ENCODE measurements around the gene CHERP. TPM values are rescaled to one million over a fixed set of nuclear protein-coding genes. Genes with fewer than 3 reads are reported as not detected.

CHERP gene
- total RNA-seq, 2 experiments from 2014 or later: 47.1 to 48.2 TPM

DNA sequence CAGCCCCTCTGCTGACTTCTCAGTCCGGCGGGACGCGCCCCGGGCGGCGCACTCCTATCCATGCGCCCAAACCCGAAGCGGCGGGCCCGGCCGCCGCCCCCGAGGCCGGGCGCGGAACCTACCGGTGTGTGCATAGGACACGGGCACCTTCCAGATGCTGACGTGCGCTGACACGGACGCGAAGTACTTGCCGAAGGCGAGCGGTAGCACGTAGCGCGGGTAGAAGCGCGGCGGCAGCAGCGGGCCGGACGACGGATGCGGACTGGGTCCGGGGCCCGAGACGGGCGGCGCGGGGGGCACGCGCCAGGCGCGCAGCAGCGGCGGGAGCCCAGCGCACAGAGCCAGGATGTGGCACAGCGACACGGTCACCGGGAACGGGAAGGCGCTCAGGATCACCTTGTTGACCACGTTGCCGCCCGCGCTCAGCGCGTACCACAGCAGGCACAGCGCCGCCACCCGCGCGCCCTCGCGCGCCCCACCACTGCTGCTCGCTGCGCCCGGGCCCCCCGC lies 29.6 kb upstream of the CHERP start:
- Histone ChIP-seq H3K4me1 (ENCODE audit: insufficient read depth, low read length) (peaks cover 79% of the 10 kb centered on the region), H3K4me3 (ENCODE audit: low read length) (peak overlapping the region; percentile 58), H3K36me3 (ENCODE audit: insufficient read depth, low read length) (peaks cover 48% of the 10 kb centered on the region), H3K9me3 (ENCODE audit: control insufficient read depth in 1 of 2, insufficient read depth in 1 of 2, low read length in 2 of 2) (no peaks in the 10 kb centered on the region), H3K27ac (ENCODE audit: low read depth in 1 of 2, low read length in 2 of 2) (peak overlapping the region in 1 of 2 donors; percentile 71), H3K27me3 (ENCODE audit: control insufficient read depth in 1 of 2, insufficient read depth in 2 of 2, low read length in 2 of 2) (no peaks in the 10 kb centered on the region)
- Mint-ChIP-seq H3K9me3 (no peaks in the 10 kb centered on the region), H3K4me3 (peak overlapping the region; percentile 82), H3K36me3 (ENCODE audit: low read depth) (peaks cover 61% of the 10 kb centered on the region), H3K27ac (peak overlapping the region; percentile 90), H3K4me1 (ENCODE audit: low read depth) (peaks cover 62% of the 10 kb centered on the region), H3K27me3 (no peaks in the 10 kb centered on the region)
- ATAC-seq (ENCODE audit: poor library complexity) (peak; percentile 30), DNase-seq (peak in 6 of 14 experiments; percentile 22 to 73 (median 42))
- ChIA-PET POLR2A (interaction anchor here (0.8 to 4.0 kb wide), 8 partner anchors 10 to 1192 kb away, joined by 3 to 26 read pairs (median 12); partner anchors contain the start of genes AKAP8, MED26, SMIM7 and TMEM38A), CTCF (no interaction called here)
- TF ChIP-seq, protein P1, sequence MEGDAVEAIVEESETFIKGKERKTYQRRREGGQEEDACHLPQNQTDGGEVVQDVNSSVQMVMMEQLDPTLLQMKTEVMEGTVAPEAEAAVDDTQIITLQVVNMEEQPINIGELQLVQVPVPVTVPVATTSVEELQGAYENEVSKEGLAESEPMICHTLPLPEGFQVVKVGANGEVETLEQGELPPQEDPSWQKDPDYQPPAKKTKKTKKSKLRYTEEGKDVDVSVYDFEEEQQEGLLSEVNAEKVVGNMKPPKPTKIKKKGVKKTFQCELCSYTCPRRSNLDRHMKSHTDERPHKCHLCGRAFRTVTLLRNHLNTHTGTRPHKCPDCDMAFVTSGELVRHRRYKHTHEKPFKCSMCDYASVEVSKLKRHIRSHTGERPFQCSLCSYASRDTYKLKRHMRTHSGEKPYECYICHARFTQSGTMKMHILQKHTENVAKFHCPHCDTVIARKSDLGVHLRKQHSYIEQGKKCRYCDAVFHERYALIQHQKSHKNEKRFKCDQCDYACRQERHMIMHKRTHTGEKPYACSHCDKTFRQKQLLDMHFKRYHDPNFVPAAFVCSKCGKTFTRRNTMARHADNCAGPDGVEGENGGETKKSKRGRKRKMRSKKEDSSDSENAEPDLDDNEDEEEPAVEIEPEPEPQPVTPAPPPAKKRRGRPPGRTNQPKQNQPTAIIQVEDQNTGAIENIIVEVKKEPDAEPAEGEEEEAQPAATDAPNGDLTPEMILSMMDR (IDR thresholded peaks at IDR 0.05): no peak
- intact Hi-C loops (cut with DNase I, micrococcal nuclease): loop anchor here (1.0 kb wide), 4 partner anchors 12 to 76 kb away; partner anchors contain the start of genes C19orf44 (in 1 of the 2), CALR3 (in 1 of the 2), CHERP (in 1 of the 2) and MED26 (in 1 of the 2)

- Mint-ChIP-seq H3K4me1 (ENCODE audit: low read depth) (peaks cover 68% of the 10 kb centered on the region), H3K27ac (peak overlapping the region; percentile 82), H3K9me3 (no peaks in the 10 kb centered on the region), H3K27me3 (no peaks in the 10 kb centered on the region), H3K36me3 (ENCODE audit: low read depth) (peaks cover 63% of the 10 kb centered on the region), H3K4me3 (peak overlapping the region; percentile 82)
- peak overlapping the region; percentile 58 for H3K4me3 ChIP-seq (ENCODE audit: low read length)
- no peak for ATAC-seq (ENCODE audit: poor library complexity)
- no peaks in the 10 kb centered on the region for H3K27me3 ChIP-seq (ENCODE audit: control insufficient read depth in 1 of 2, insufficient read depth in 2 of 2, low read length in 2 of 2)
- H3K9me3 ChIP-seq (ENCODE audit: control insufficient read depth in 1 of 2, insufficient read depth in 1 of 2, low read length in 2 of 2): no peaks in the 10 kb centered on the region
- peaks cover 85% of the 10 kb centered on the region for H3K4me1 ChIP-seq (ENCODE audit: insufficient read depth, low read length)
- TF ChIP-seq, protein P1 (IDR thresholded peaks at IDR 0.05): no peak
- H3K27ac ChIP-seq (ENCODE audit: low read depth in 1 of 2, low read length in 2 of 2): peak overlapping the region in 1 of 2 donors; percentile 22
- ChIA-PET CTCF (no interaction called here), POLR2A (interaction anchor here (2.9 to 4.0 kb wide), 2 partner anchors 16 to 57 kb away, joined by 16 to 26 read pairs; partner anchors contain the start of gene MED26)
- intact Hi-C loops (cut with DNase I, micrococcal nuclease): no loop called here
- peak in 2 of 14 experiments; percentile 46 to 48 for DNase-seq
- H3K36me3 ChIP-seq (ENCODE audit: insufficient read depth, low read length): peaks cover 45% of the 10 kb centered on the region
Measured at GRCh38 chr19:16571283-16571682, 29.0 kb upstream of the CHERP start.

DNA sequence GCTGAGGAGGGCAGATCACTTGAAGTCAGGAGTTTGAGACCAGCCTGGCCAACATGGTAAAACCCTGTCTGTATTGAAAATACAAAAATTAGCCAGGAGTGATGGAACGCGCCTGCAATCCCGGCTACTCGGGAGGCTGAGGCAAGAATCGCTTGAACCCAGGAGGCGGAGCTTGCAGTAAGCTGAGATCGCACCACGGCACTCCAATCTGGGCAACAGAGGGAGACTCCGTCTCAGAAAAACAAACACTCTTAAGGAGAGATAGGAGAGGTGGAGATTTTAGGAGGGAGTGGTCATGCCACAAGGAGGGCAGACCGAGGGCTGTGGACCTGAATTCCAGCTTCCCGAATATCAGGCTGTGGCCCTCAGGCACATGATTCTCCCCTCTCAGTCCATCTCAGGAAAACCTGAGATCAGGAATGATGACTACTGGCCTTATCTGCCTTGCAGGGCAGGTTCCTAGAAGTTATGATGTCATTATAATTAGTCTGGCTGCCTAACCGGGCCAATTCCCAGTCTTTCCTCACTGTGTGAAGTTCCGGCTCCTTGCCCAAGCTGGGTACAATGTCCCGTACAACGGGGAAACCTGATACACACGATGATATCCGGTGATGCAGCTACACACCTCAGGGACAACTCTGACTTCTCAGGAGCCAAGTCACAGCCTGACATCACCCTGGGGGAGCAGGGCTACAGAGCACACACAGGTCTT lies 27.5 kb upstream of the CHERP start:
- Mint-ChIP-seq H3K4me3 (peak overlapping the region; percentile 67), H3K27me3 (no peaks in the 10 kb centered on the region), H3K36me3 (ENCODE audit: low read depth) (peaks cover 61% of the 10 kb centered on the region), H3K27ac (peak overlapping the region; percentile 82), H3K9me3 (no peaks in the 10 kb centered on the region), H3K4me1 (ENCODE audit: low read depth) (peaks cover 67% of the 10 kb centered on the region)
- DNase-seq (no peak), ATAC-seq (ENCODE audit: poor library complexity) (no peak)
- ChIA-PET CTCF (interaction anchor here (0.7 kb wide), 1 partner anchor 9 kb away, joined by 3 read pairs; no protein-coding TSS in a partner anchor), POLR2A (interaction anchor here (2.3 kb wide), 1 partner anchor 14 kb away, joined by 8 read pairs; no protein-coding TSS in a partner anchor)
- peaks cover 91% of the 10 kb centered on the region for H3K4me1 ChIP-seq (ENCODE audit: insufficient read depth, low read length)
- intact Hi-C loops (cut with DNase I, micrococcal nuclease): no loop called here
- H3K27ac ChIP-seq (ENCODE audit: low read depth in 1 of 2, low read length in 2 of 2): no peak overlapping the region
- no peak overlapping the region for H3K4me3 ChIP-seq (ENCODE audit: low read length)
- TF ChIP-seq, protein P1 (IDR thresholded peaks at IDR 0.05): no peak
- peaks cover 34% of the 10 kb centered on the region for H3K36me3 ChIP-seq (ENCODE audit: insufficient read depth, low read length)
- no peaks in the 10 kb centered on the region for H3K9me3 ChIP-seq (ENCODE audit: control insufficient read depth in 1 of 2, insufficient read depth in 1 of 2, low read length in 2 of 2)
- H3K27me3 ChIP-seq (ENCODE audit: control insufficient read depth in 1 of 2, insufficient read depth in 2 of 2, low read length in 2 of 2): no peaks in the 10 kb centered on the region

Measured in CD4-positive, alpha-beta T cell (primary cell).